HG03039 (cell line): ENCODE data around the gene CACNA1S.

Experiments used
- ATAC-seq: cut with Tn5 transposase; IDR thresholded peaks from one replicate; pipeline ENCODE4 v1.9.1; 2021; ENCODE audit warnings: mild to moderate bottlenecking, moderate library complexity; ENCODE audit not compliant: unreplicated experiment

Gene CACNA1S

DNA sequence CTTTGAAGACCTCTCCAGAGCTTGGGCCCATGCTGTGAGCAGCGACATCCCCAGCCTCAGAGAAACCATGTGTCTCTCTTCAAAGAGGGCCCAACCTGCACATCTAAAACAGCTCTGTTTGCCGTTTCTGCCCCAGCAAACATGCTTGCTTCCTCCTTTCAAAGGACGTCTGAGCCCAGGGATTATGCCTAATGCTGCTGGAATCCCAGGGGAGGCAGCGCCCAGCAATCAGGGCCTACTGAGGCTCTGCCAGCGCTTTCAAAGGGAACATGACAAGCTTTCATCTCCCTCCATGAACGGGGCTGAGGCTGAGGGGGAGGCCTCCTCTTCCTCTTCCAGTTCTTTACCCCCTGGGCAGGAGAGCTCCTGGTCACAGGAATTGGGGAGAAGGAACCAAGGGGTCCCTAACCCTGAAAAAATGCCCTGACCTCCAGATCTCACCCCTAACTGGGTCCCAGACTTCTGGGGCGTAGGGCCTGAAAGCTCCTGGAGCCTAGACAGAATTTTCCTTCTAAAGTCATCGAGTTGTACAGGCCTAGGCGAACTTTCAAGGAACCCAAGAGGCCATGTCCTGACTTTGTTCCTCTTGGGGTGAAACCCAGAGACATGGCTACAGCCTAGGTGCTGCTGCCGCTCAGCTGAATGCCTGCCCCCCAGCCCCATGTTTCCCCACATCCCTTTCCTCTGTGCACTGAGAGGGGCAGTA, 28.2 kb upstream of the CACNA1S start:
- no peak for ATAC-seq

DNA sequence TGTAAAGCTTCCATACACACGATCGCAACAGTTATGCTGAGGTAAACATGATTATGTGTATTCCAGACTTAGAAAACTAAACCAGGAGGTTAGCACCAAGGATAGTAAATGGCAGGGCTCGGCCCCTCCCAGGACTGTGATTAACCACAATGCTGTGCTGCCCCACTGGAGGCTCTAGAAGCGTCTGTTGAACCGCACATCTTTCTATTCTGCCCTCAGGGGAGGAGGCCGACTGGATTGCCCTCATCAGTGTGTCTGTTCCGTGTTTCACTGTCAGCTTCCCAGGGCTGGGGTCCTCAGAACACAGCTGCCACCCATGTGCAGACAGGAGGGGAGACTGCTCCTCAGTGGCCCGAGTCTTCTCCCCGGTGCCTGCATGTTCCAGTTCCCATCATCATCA, 27.5 kb upstream of the CACNA1S start:
- ATAC-seq, result no peak

DNA sequence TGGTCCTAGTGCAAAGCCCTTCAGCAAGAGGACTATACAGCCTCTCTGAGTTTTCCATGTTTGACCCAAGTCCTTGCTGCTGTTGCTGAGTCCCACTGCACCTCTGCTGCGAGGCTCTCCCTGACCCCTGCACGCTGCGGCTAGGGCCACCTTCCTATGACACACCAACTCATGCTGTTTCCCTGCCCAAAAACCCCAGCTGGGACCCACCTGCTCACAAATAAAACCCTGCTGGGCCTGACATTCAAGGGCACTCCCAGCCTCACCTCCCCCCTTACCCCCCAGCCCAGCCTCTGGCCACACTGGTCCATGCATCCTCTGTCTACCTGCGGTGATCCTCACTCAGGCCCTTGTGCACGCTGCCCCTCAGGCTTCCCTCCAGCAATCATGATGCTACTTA, 27.1 kb upstream of the CACNA1S start:
- ATAC-seq, result no peak

DNA sequence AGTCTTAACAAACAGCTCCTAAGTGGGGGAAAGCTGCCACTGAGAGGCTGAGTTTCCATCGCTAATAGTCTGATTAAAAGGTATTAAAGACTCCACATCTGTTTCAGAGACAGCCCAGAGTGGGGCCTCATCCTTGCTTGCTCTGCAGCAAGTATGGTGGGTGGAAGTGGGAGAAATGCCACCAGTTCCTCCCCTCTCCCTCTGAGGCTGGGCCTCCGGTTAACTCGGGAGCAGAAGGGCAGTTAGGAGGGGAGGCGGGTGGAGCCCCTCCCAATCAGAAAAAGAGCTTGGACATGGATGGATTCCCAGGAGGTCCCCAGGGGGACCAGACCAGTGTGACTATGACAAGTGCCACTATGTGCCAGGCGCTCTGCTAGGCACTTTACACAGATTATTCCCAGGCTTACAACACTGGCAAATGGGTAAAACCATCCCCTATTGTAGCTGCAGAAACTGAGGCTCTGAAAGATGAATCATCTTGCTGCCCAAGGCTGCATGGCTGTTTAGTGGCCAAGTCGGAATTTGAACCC, 26.1 kb upstream of the CACNA1S start:
- ATAC-seq, result no peak

DNA sequence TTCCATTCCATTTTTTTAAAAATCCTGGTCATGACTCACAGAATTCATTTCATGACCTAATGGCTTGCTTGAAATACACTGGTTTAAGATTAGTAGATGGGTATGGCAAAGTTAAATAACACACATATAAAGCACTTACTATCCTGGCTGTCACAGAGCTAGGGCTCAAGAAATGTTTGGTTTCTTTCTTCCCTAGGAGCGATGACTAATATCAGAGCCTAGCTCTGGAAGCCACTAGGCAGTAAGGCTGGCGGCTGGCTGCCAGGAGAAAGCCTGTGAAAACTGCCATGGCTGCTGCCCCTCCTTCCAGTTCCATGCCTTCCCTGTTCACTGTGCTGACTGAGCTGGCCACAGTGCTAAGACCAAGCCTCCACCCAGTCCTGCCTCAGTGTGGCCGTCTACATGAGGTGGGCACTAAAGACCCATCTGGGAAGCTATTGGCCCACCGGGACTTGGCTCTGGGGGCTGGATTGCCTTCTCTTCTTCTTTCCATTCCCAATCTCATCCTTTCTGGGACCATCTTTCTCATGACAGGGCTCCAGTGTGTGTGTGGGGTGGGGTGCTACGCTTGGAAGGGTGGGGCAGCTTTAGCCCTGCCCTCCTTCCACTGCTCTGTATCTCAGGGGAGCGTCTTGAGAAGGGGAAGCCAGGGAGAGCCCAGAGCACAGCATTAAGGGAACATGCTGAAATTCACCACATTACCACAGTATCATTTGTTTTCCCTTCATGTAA, 25.5 kb upstream of the CACNA1S start:
- no peak for ATAC-seq

DNA sequence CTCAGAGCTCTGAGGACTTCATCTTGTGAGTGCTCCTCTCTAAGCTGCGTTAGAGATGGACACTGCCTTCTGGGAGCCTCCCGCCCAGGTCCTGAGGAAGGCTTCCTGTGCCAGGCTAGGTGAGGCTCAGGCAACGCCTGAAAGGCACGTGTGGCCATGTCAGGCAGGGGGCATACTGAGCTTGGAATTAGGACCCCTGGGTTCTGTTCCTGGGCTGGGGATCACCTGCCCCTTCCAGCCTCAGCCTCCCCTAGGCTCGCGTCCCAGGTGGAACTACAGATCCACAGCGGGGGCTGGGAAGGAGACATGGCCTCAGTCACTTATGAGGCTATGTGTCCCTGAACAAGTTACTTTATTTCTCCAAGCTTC, 24.8 kb upstream of the CACNA1S start:
- ATAC-seq, result no peak

DNA sequence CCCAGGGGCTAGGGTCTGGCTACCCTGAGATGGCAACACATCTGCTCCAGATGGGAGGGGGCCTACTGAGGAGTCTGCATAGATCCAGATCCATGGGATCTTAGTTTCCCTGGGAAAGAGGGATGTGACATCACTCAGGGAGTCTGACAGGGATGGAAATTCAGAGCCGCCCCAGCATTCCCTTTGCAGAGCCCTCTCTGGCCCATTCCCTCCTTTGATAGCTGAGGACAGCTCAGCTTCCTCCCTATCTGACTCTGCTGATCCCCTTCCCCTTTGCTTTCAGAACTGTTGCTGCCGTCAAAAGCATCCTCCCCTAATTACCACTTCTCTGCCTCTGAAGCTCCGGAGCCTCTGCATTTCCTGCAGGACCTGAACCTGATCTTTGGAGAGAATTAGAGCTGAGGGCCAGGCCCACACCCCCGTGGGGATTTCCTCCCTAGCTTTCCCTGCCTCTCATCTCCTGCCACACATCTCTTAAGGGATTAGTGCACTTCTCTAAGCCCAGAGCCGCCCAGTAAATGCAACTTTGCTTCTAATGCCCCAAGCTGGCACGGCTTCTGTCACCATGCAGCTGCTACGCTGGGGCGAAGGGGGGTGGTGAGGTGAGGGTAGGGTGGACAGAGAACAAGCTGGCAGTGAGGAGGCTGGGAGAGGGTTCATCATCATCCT, 24.3 kb upstream of the CACNA1S start:
- no peak for ATAC-seq

DNA sequence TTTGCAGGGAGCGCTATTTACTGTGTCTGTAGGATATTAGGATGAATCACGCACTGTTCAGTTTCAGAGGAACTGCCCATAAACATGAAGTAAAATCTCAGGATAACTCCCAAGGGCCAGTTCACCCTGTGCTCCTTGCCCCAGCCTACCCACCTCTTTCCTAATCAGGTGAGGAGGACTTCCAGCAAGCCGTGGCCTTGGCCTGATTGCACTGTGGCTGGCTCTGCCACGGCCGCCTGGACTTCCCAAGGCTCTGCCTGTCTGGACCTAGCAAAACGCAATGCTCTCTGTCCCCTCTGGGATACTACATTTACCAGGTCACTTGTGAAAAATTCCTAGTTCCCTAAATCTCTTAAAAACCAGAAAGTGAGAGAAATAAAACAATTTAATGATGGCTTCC, 22.2 kb upstream of the CACNA1S start:
- no peak for ATAC-seq

DNA sequence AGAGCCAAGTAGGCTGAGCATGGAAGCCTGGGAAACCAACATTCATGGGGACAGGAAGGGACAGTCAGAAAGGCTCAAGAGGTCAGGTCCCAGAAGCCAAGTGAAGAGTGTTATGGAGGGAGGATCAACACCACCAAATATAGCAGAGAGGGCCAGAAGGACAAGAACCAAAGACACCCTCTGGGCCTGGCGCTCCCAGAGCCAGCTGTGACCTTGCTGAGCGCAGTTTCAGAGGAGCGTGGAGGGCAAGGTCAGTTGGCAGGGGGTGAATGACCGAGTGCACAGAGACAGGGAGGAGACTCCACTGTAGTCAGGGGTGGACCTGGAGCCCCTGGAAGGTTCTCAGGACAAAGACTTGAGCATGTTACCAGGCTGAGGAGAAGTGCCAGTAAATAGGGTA, 19.2 kb upstream of the CACNA1S start:
- no peak for ATAC-seq

DNA sequence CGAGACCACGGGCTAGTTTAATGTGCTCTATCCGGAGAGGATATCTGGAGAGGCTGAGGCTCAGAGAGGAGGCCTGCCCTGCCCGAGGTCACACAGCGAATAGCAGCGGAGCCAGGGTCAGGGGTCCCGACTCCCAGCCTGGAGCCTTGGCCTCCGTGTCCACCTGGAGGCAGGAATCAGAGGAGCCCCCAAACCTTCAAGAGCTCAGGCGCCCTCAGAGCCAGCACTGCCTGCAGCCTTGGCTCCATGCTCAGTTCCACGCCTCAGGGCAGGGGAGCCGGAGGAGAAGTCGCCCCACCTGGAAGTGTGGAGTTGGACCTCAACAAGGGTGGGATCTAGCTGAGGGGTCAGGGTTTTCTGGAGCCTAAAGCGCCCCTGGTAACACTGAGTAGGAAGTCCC, 16.7 kb upstream of the CACNA1S start:
- ATAC-seq, result no peak

DNA sequence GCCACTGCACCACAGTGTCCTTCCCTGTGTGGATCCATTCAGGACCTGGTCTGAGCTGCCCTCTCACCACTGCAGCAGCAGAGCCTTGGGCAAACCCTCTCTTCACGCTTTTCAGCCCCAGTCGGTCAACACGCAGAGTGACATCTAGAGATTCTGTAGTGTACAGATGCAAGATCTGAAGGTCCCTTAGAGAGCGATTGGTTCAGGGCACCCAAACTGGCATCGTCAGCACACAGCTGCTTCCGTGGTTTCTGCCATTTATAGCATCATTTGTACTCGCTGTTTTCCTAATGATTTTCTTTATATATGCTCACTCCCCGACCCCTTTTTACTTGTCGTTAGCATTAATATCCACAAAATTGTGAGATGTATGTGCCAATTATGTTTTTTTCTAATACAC, 16.2 kb upstream of the CACNA1S start:
- ATAC-seq, result no peak

DNA sequence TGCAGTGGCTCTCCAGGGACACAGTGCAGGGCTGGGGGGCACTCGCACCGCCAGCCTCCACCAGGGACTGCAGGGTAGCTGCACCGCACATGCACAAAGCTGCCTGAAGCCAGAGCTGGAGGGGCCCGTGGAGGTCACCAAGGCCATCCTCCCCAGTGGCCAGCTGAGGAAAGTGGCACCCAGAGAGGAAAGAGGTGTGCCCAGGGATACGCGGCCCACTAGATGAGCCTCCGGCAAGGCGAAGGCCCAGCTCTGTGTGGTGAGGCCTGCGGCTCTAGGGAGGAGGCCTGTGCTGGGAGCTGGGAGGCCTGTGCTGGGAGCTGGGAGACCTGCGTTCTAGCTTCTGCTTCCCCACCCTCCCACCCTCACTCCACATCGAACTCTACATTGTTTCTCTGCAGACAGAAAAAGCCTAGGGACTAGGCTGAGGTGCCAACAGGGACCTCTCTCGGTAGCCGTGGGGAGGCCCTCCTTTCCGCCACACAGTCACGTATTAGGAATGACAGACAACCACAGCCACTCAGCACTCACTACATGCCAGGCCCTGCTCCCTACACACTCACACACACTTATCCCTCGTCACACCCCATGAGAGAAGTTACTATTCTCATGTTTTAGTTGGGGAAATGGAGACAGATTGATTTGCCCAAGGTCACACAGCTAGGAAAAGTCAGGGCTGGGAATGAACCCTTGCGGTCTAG, 15.7 kb upstream of the CACNA1S start:
- no peak for ATAC-seq

DNA sequence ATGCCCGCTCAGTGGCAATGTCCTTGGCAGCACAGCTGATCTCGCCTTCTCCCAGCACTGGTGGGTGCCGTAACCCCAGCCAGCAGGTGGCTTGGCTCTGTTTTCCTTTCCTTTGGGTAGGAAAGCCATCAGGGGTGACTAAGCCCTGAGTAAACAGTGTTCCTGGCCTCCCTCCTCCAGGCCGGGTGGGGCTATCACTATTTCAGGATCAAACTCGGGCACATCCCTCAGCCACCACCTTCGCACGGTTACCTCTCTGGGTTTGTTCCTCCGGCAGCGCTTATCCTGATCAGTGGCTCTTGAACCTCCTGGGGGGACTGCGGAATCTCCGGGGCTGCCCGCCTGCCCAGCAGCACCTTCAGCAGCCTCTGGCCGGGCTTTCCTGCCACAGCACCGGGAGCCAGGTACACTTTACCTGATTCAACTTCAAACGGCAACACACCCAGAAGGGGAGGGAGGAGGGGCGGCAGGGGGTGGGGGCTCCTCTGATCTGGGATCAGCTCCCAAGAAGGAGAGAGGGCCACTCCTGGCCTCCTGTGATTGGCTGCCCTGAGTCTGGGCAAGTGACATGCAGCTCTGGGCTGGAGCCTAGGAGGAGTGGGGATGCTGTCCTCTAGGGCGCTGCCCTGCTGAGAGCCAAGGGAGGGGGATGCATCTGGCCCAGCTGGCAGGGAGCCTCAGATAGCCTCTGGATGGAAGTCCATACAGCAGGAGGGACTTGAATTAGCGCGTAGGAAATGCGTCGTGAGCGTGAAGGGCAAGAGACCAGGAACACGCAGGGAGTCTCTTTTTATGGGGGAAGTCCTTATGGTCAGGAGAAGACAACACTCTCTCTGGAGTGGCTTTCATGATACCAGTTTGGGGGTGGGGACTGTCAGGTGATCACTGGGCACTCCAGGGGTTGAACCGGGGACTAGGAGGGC, 14.9 kb upstream of the CACNA1S start, which contains the start of gene ASCL5:
ASCL5 (minus strand) TSS at position 353 of the 923 bp plus-strand sequence. CDS start 11,812 bp downstream, outside the sequence.
- no peak for ATAC-seq

DNA sequence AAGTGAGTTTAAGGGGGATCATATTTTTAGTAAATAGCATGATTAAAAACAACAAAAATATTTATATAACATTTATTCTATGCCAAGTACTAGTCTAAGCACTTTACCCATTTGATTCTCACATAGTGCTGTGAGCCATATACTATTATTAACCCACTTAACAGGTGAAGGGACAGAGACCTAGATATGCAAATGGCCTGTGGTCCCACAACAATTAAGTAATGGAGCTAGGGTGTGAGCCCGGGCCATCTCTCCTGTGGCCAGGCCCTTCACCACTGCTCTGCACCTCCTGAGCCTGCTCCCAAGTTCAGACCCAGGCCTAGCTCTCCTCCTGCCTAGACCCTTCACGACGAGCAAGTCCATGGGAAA, 14.2 kb upstream of the CACNA1S start:
- ATAC-seq, result no peak

DNA sequence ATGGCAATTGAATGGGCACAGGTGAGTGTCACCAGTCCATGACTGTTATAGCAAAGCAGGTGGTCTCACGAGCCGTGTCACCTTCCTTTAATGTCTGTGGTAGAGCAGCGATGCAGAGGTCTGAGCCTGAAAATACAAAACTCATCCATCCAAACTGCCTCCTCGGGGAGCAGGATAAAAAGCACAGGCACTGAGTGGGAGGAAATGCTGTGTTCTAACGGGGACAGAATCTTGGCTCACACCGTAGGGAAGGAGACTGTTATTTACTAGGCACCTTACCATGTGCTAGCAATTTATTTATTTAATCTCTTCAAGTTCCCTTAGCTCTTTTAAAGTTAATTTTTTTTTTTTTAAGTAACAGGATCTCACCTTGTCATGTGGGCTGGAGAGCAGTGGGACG, 13.6 kb upstream of the CACNA1S start:
- no peak for ATAC-seq

DNA sequence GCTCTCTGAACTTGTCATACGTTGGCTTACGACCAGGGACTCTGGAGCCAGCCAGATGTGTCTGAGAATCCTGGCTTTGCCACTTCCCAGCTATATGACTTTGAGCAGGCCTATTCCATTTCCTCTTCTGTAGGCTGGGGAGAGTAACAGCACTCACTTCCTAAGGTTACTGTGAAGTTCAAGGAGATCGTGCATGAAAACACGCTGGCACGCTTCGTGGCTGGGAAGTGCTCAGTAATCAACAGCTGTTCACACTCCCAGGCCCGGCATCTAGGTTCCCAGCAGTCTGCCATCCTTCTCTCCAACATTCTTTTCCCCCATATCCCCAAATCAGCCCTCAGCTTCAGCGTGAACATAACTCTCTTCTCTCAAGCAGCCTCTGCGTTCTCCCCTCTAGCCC, 12.8 kb upstream of the CACNA1S start:
- ATAC-seq, result no peak

DNA sequence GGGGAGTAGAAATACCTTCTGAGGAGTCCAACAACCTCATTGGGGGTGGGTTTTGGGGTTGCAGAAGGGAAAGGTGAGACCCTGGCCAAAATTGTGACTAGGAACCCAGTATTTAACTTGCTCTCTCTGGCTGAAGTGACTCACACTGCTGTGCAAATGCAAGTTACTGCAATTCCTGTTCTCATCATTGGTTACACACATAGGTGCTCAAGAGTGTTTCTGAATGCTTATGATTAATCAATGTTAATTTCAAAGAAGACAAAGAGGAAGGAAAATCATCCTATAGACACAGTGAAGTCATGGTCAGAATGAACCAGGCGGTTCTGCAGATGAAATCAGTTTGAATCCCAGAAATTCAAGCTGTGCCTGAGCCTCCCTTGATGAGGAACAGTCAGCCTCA, 11.6 kb upstream of the CACNA1S start:
- ATAC-seq, result no peak

DNA sequence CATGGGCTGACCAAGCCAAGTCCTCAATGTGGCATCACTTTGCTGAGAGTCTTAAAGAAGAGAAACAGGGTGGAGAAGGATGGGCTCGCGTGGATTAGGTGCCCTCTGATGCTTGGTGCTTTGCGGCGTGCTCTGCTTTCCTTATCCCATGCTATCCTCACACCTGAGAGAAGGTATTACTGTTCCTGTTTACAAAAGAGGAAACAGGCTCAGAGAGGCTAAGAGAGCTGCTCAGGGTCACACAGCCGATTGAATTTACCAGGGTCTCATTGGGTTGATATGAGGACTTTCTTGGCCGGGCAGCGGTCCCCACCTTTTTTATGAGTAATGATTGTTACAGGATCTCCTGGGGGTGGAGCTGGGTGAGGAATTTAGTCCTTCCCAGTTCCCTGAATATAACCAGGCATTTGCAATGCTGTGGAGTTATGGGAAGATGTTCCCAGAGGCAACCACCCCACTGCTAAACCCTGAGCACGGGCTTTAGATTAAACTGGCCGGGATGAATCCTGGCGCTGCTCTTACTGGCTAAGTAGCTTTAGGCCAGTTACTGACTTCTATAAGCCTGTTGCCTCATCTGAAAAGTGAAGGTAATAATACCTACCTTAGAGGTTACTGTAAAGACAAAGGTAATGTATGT, 10.2 kb upstream of the CACNA1S start:
- ATAC-seq, result no peak
